SK-N-SH (cell line): Measurements from ENCODE around the gene TMEM120B.

Experiments used
- EP300 ChIP-seq, 2 experiments: IDR thresholded peaks; 2 replicates each; pipeline versions ENCODE4 v1.4.0 to v1.6.1; 2012; ENCODE audit warnings: borderline replicate concordance in 1 of 2, low read depth in 1 of 2, low read length in 1 of 2
- MAX ChIP-seq: IDR thresholded peaks from 2 replicates; pipeline ENCODE4 v1.4.0; 2012; ENCODE audit warnings: low read depth
- MXI1 ChIP-seq: IDR thresholded peaks from 2 replicates; pipeline ENCODE4 v1.6.1; 2012; ENCODE audit warnings: mild to moderate bottlenecking, low read depth, low read length, improper control_type of control experiment
- RAD21 ChIP-seq: IDR thresholded peaks from 2 replicates; pipeline ENCODE4 v1.6.1; 2012; ENCODE audit warnings: mild to moderate bottlenecking, low read length
- TAF1 ChIP-seq: IDR thresholded peaks from 2 replicates; pipeline ENCODE4 v1.6.1; 2012; ENCODE audit warnings: low read depth, mild to moderate bottlenecking, low read length, moderate library complexity, borderline replicate concordance
- TF ChIP-seq, protein P1 (sequence below): IDR thresholded peaks from 2 replicates; pipeline ENCODE4 v1.4.0; 2012; ENCODE audit warnings: low read depth, borderline replicate concordance
- TF ChIP-seq, protein P2 (sequence below): fragments of 200-600 bp; sonication (generic); IDR thresholded peaks from 2 replicates; pipeline ENCODE4 v1.6.1; 2017; ENCODE audit warnings: antibody characterized with exemption, mild to moderate bottlenecking, moderate library complexity

DNA sequence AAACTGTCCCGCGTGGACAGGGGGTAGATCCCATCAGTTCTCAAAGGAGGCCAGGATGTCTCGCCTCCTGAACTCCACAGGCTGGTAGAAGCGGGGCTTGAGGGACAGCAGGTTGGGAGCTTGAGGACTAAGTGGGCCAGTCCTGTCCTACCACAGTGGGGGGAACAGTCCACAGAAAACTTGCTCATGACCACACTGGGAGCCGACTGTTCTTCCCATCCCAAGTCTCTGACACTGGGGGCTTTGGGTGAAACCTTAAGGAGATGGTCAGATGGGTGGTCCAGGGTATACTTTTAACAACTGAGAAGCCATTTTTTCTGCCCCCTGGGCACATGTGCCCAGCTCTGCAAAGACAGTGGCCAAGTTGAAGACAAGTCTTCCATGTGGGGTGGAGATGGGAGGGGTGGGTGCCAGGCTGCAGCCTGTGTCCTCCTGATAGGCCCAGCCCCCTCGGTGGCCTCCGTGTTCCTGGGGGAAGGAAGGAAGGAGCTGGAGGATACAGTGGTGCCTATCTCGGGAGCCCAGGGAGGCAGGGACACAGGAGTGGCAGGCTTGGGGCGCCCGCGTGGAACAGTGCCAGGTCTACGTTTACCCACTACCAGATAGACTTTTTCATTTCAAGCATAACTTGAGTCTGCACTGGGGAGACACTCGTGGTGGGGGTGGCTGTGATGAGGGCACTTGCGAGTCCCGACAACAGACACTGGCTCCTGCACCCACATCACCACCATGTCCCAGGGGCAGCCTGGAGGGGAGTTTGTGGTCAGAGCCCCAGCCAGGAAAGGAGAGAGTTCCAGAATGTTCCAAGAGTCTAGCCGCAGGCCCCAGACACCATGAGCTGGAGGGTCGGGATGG lies 66.2 kb downstream of the TMEM120B start:
- TF ChIP-seq, protein P1, sequence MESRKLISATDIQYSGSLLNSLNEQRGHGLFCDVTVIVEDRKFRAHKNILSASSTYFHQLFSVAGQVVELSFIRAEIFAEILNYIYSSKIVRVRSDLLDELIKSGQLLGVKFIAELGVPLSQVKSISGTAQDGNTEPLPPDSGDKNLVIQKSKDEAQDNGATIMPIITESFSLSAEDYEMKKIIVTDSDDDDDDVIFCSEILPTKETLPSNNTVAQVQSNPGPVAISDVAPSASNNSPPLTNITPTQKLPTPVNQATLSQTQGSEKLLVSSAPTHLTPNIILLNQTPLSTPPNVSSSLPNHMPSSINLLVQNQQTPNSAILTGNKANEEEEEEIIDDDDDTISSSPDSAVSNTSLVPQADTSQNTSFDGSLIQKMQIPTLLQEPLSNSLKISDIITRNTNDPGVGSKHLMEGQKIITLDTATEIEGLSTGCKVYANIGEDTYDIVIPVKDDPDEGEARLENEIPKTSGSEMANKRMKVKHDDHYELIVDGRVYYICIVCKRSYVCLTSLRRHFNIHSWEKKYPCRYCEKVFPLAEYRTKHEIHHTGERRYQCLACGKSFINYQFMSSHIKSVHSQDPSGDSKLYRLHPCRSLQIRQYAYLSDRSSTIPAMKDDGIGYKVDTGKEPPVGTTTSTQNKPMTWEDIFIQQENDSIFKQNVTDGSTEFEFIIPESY = no peak
- no peak for TF ChIP-seq MAX
- TF ChIP-seq, protein P2, sequence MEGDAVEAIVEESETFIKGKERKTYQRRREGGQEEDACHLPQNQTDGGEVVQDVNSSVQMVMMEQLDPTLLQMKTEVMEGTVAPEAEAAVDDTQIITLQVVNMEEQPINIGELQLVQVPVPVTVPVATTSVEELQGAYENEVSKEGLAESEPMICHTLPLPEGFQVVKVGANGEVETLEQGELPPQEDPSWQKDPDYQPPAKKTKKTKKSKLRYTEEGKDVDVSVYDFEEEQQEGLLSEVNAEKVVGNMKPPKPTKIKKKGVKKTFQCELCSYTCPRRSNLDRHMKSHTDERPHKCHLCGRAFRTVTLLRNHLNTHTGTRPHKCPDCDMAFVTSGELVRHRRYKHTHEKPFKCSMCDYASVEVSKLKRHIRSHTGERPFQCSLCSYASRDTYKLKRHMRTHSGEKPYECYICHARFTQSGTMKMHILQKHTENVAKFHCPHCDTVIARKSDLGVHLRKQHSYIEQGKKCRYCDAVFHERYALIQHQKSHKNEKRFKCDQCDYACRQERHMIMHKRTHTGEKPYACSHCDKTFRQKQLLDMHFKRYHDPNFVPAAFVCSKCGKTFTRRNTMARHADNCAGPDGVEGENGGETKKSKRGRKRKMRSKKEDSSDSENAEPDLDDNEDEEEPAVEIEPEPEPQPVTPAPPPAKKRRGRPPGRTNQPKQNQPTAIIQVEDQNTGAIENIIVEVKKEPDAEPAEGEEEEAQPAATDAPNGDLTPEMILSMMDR = no peak
- TF ChIP-seq RAD21 = no peak
- TF ChIP-seq MXI1 = no peak
- no peak for TF ChIP-seq TAF1
- no peak for TF ChIP-seq EP300 (IDR thresholded peaks at IDR 0.05; ENCODE audit: borderline replicate concordance in 1 of 2, low read depth in 1 of 2, low read length in 1 of 2)
